IPS-18a (cell line): ENCODE data around the gene THRSP.
"Not testable (repeated sequence)": the region's sequence is repeated elsewhere in the genome, so short reads cannot be mapped to it uniquely, and the experiment has no call there.

ENCODE experiments used
- H3K27ac ChIP-seq: one replicate; pipeline ENCODE4 v1.5.1; 2013; ENCODE audit warnings: low read length
- H3K27me3 ChIP-seq: one replicate; pipeline ENCODE4 v1.6.1; 2013; ENCODE audit warnings: mild to moderate bottlenecking, low read length; ENCODE audit not compliant: control insufficient read depth, insufficient read depth
- H3K36me3 ChIP-seq: one replicate; pipeline ENCODE4 v1.6.1; 2013; ENCODE audit warnings: low read depth, low read length; ENCODE audit not compliant: control insufficient read depth
- H3K4me1 ChIP-seq: one replicate; pipeline ENCODE4 v1.6.1; 2013; ENCODE audit warnings: low read depth, low read length; ENCODE audit not compliant: control insufficient read depth
- H3K4me3 ChIP-seq: one replicate; pipeline ENCODE4 v1.5.1; 2013; ENCODE audit warnings: low read length
- H3K9ac ChIP-seq: one replicate; pipeline ENCODE4 v1.6.1; 2013; ENCODE audit warnings: mild to moderate bottlenecking, low read length, moderate library complexity
- H3K9me3 ChIP-seq: one replicate; pipeline ENCODE4 v1.6.1; 2013; ENCODE audit warnings: low read depth, low read length; ENCODE audit not compliant: control insufficient read depth

The THRSP gene

GRCh38 chr11:78057462-78058055, 6.1 kb upstream of the THRSP start:
- Histone ChIP-seq H3K9me3 (no peaks in the 10 kb centered on the region), H3K27me3 (no peaks in the 10 kb centered on the region), H3K27ac (no peak overlapping the region), H3K9ac (no peak overlapping the region), H3K4me1 (no peaks in the 10 kb centered on the region), H3K4me3 (no peak overlapping the region), H3K36me3 (no peaks in the 10 kb centered on the region)

- H3K36me3 ChIP-seq, H3K4me3 ChIP-seq, H3K9ac ChIP-seq, H3K27ac ChIP-seq, H3K4me1 ChIP-seq, H3K27me3 ChIP-seq, H3K9me3 ChIP-seq: not testable (repeated sequence)
These were observed 3.8 kb upstream of the THRSP start for GRCh38 chr11:78059749-78060328.

GRCh38 chr11:78060533-78060932, 3.1 kb upstream of the THRSP start:
- Histone ChIP-seq H3K9me3 (no peaks in the 10 kb centered on the region), H3K36me3 (no peaks in the 10 kb centered on the region), H3K27ac (no peak overlapping the region), H3K27me3 (no peaks in the 10 kb centered on the region), H3K4me3 (no peak overlapping the region), H3K9ac (no peak overlapping the region), H3K4me1 (no peaks in the 10 kb centered on the region)

GRCh38 chr11:78061088-78061920, 2.4 kb upstream of the THRSP start:
- Histone ChIP-seq H3K36me3 (no peaks in the 10 kb centered on the region), H3K27me3 (no peaks in the 10 kb centered on the region), H3K9me3 (no peaks in the 10 kb centered on the region), H3K4me3 (no peak overlapping the region), H3K4me1 (no peaks in the 10 kb centered on the region), H3K27ac (no peak overlapping the region), H3K9ac (no peak overlapping the region)

- no peak overlapping the region for H3K9ac ChIP-seq
- no peaks in the 10 kb centered on the region for H3K4me1 ChIP-seq
- no peak overlapping the region for H3K27ac ChIP-seq
These were observed 1.7 kb upstream of the THRSP start for GRCh38 chr11:78061921-78062311.

GRCh38 chr11:78062671-78063070, 990 bp upstream of the THRSP start:
- Histone ChIP-seq H3K9ac (no peak overlapping the region), H3K27ac (no peak overlapping the region), H3K27me3 (no peaks in the 10 kb centered on the region), H3K4me3 (no peak overlapping the region), H3K4me1 (no peaks in the 10 kb centered on the region), H3K36me3 (no peaks in the 10 kb centered on the region), H3K9me3 (no peaks in the 10 kb centered on the region)

More at GRCh38 chr11:78061921-78062311, 1.7 kb upstream of the THRSP start:
- H3K4me3 ChIP-seq: no peak overlapping the region
- H3K36me3 ChIP-seq: no peaks in the 10 kb centered on the region
- H3K9me3 ChIP-seq: no peaks in the 10 kb centered on the region
- H3K27me3 ChIP-seq: no peaks in the 10 kb centered on the region

GRCh38 chr11:78065203-78065602, 1.5 kb downstream of the THRSP start:
- H3K27ac ChIP-seq: no peak overlapping the region
- H3K9ac ChIP-seq: no peak overlapping the region
- no peak overlapping the region for H3K4me3 ChIP-seq
- no peaks in the 10 kb centered on the region for H3K4me1 ChIP-seq
- no peaks in the 10 kb centered on the region for H3K27me3 ChIP-seq
- H3K9me3 ChIP-seq: no peaks in the 10 kb centered on the region
- H3K36me3 ChIP-seq: peaks cover 10% of the 10 kb centered on the region

- H3K36me3 ChIP-seq: peaks cover 21% of the 10 kb centered on the region
- H3K4me1 ChIP-seq: no peaks in the 10 kb centered on the region
These were observed 2.8 kb downstream of the THRSP start for GRCh38 chr11:78066471-78066870.

GRCh38 chr11:78067704-78068103, 4.0 kb downstream of the THRSP start:
- no peak overlapping the region for H3K9ac ChIP-seq
- peaks cover 28% of the 10 kb centered on the region for H3K36me3 ChIP-seq
- no peak overlapping the region for H3K4me3 ChIP-seq
- H3K4me1 ChIP-seq: no peaks in the 10 kb centered on the region
- no peaks in the 10 kb centered on the region for H3K9me3 ChIP-seq
- H3K27me3 ChIP-seq: no peaks in the 10 kb centered on the region
- H3K27ac ChIP-seq: no peak overlapping the region

More at GRCh38 chr11:78066471-78066870, 2.8 kb downstream of the THRSP start:
- Histone ChIP-seq H3K9me3 (no peaks in the 10 kb centered on the region), H3K4me3 (no peak overlapping the region), H3K9ac (no peak overlapping the region), H3K27ac (no peak overlapping the region), H3K27me3 (no peaks in the 10 kb centered on the region)

GRCh38 chr11:78069465-78069864, 5.8 kb downstream of the THRSP start:
- H3K9ac ChIP-seq: no peak overlapping the region
- no peaks in the 10 kb centered on the region for H3K9me3 ChIP-seq
- no peak overlapping the region for H3K27ac ChIP-seq
- peaks cover 28% of the 10 kb centered on the region for H3K36me3 ChIP-seq
- no peak overlapping the region for H3K4me3 ChIP-seq
- no peaks in the 10 kb centered on the region for H3K27me3 ChIP-seq
- no peaks in the 10 kb centered on the region for H3K4me1 ChIP-seq

GRCh38 chr11:78070621-78071020, 7.0 kb downstream of the THRSP start:
- H3K36me3 ChIP-seq: peaks cover 28% of the 10 kb centered on the region

More at GRCh38 chr11:78070621-78071020, 7.0 kb downstream of the THRSP start:
- H3K9ac ChIP-seq: no peak overlapping the region
- no peak overlapping the region for H3K4me3 ChIP-seq
- no peaks in the 10 kb centered on the region for H3K27me3 ChIP-seq
- H3K9me3 ChIP-seq: no peaks in the 10 kb centered on the region
- H3K27ac ChIP-seq: no peak overlapping the region
- H3K4me1 ChIP-seq: no peaks in the 10 kb centered on the region
